Stimulated activated CD4-positive, alpha-beta T cell treated with anti-CD3 and anti-CD28 coated beads, Interleukin-4, amount 100 ng/mL, for 48 hours (primary cell): ENCODE data around the gene NUDT17.
"Not testable (repeated sequence)": the region's sequence is repeated elsewhere in the genome, so short reads cannot be mapped to it uniquely, and the experiment has no call there.

Experiments
- DNase-seq, 2 donors: peaks; one replicate each; pipeline ENCODE4 v3.0.0-alpha.2; 2020; ENCODE audit warnings: low read depth in 2 of 2

The NUDT17 gene

GRCh38 chr1:145845514-145846161 lies at the start of gene NUDT17:
TSS of gene NUDT17 (plus strand) at chr1:145845630. CDS start at chr1:145845641, 11 bp downstream.
- DNase-seq, result peak; percentile 69 to 76

- no peak for DNase-seq
Measured at GRCh38 chr1:145796753-145797152, 48.7 kb upstream of the NUDT17 start.

GRCh38 chr1:145799806-145800205 lies 45.6 kb upstream of the NUDT17 start:
- no peak for DNase-seq

GRCh38 chr1:145804235-145805045 lies 41.0 kb upstream of the NUDT17 start:
- DNase-seq, result no peak

- no peak for DNase-seq
Measured at GRCh38 chr1:145805057-145805456, 40.4 kb upstream of the NUDT17 start.

- no peak for DNase-seq
Measured at GRCh38 chr1:145806408-145806807, 39.0 kb upstream of the NUDT17 start.

- no peak for DNase-seq
Measured at GRCh38 chr1:145806844-145807243, 38.6 kb upstream of the NUDT17 start.

- not testable (repeated sequence) for DNase-seq
Measured at GRCh38 chr1:145812977-145813810, 32.2 kb upstream of the NUDT17 start.

- not testable (repeated sequence) for DNase-seq
Measured at GRCh38 chr1:145818095-145818494, 27.3 kb upstream of the NUDT17 start.

GRCh38 chr1:145822779-145823331 lies 22.6 kb upstream of the NUDT17 start:
- DNase-seq, result not testable (repeated sequence)

GRCh38 chr1:145823565-145824498 lies 21.6 kb upstream of the NUDT17 start, which contains the start of the genes POLR3C and RNF115:
TSS of gene POLR3C (plus strand) at chr1:145824200. CDS start at chr1:145825777, 1,577 bp downstream.
TSS of gene RNF115 (minus strand) at chr1:145824095. CDS start at chr1:145823873, 222 bp downstream.
- peak; percentile 74 to 78 for DNase-seq

GRCh38 chr1:145824499-145824842 lies 21.0 kb upstream of the NUDT17 start:
- no peak for DNase-seq

GRCh38 chr1:145826030-145826429 lies 19.4 kb upstream of the NUDT17 start:
- no peak for DNase-seq

- no peak for DNase-seq
Measured at GRCh38 chr1:145827966-145828365, 17.5 kb upstream of the NUDT17 start.

- DNase-seq, result no peak
Measured at GRCh38 chr1:145828367-145829026, 16.9 kb upstream of the NUDT17 start.

- not testable (repeated sequence) for DNase-seq
Measured at GRCh38 chr1:145830810-145831209, 14.6 kb upstream of the NUDT17 start.

GRCh38 chr1:145837656-145838055 lies 7.8 kb upstream of the NUDT17 start:
- no peak for DNase-seq

- no peak for DNase-seq
Measured at GRCh38 chr1:145843031-145843430, 2.4 kb upstream of the NUDT17 start.

GRCh38 chr1:145845144-145845513 lies 301 bp upstream of the NUDT17 start:
- no peak for DNase-seq

- DNase-seq, result no peak
Measured at GRCh38 chr1:145846201-145846612, 777 bp downstream of the NUDT17 start.
